Measurements from ENCODE around the gene MSMB.

Gene MSMB

DNA sequence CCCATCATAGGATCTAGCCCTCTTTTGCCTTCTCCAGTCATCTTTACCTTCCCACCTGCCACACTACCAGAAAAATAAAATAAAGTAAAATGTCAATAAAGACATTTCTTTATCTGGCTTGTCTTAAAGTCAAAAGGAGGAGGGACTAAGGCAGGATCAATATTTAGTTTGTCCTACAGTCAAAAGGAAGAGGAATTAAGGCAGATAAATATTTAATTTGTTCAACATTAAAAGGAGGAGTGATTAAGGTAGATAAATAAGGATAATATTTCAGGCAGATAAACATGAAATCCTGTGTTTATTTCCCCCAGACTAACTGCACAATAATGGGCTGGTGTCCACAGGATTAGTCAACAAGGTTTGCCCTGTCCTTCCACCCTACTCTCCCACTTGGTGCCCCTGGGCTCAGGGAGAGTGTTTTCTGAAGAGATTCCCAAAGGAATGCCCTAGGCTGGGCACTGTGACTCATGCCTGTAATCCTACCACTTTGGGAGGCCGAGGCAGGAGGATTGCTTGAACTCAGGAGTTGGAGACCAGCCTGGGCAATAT is 18.3 kb upstream of the MSMB start (continued):
- TF ChIP-seq ZBTB1 (tag by site-specific recombination; IDR thresholded peaks at IDR 0.05) = no peak
- TF ChIP-seq, protein P1, sequence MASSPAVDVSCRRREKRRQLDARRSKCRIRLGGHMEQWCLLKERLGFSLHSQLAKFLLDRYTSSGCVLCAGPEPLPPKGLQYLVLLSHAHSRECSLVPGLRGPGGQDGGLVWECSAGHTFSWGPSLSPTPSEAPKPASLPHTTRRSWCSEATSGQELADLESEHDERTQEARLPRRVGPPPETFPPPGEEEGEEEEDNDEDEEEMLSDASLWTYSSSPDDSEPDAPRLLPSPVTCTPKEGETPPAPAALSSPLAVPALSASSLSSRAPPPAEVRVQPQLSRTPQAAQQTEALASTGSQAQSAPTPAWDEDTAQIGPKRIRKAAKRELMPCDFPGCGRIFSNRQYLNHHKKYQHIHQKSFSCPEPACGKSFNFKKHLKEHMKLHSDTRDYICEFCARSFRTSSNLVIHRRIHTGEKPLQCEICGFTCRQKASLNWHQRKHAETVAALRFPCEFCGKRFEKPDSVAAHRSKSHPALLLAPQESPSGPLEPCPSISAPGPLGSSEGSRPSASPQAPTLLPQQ (tag by site-specific recombination; IDR thresholded peaks at IDR 0.05) = no peak
- TF ChIP-seq, protein P2, sequence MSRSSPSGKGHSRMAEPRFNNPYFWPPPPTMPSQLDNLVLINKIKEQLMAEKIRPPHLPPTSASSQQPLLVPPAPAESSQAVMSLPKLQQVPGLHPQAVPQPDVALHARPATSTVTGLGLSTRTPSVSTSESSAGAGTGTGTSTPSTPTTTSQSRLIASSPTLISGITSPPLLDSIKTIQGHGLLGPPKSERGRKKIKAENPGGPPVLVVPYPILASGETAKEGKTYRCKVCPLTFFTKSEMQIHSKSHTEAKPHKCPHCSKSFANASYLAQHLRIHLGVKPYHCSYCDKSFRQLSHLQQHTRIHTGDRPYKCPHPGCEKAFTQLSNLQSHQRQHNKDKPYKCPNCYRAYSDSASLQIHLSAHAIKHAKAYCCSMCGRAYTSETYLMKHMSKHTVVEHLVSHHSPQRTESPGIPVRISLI (tag by site-specific recombination; IDR thresholded peaks at IDR 0.05) = no peak
- TF ChIP-seq ZBTB8A (tag by site-specific recombination; IDR thresholded peaks at IDR 0.05) = no peak
- TF ChIP-seq, protein P3, sequence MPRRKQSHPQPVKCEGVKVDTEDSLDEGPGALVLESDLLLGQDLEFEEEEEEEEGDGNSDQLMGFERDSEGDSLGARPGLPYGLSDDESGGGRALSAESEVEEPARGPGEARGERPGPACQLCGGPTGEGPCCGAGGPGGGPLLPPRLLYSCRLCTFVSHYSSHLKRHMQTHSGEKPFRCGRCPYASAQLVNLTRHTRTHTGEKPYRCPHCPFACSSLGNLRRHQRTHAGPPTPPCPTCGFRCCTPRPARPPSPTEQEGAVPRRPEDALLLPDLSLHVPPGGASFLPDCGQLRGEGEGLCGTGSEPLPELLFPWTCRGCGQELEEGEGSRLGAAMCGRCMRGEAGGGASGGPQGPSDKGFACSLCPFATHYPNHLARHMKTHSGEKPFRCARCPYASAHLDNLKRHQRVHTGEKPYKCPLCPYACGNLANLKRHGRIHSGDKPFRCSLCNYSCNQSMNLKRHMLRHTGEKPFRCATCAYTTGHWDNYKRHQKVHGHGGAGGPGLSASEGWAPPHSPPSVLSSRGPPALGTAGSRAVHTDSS (tag by site-specific recombination; IDR thresholded peaks at IDR 0.05) = no peak
- no peak for TF ChIP-seq ZNF2 (tag by site-specific recombination; IDR thresholded peaks at IDR 0.05)
- TF ChIP-seq, protein P4, sequence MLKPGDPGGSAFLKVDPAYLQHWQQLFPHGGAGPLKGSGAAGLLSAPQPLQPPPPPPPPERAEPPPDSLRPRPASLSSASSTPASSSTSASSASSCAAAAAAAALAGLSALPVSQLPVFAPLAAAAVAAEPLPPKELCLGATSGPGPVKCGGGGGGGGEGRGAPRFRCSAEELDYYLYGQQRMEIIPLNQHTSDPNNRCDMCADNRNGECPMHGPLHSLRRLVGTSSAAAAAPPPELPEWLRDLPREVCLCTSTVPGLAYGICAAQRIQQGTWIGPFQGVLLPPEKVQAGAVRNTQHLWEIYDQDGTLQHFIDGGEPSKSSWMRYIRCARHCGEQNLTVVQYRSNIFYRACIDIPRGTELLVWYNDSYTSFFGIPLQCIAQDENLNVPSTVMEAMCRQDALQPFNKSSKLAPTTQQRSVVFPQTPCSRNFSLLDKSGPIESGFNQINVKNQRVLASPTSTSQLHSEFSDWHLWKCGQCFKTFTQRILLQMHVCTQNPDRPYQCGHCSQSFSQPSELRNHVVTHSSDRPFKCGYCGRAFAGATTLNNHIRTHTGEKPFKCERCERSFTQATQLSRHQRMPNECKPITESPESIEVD (tag by site-specific recombination; IDR thresholded peaks at IDR 0.05) = no peak

DNA sequence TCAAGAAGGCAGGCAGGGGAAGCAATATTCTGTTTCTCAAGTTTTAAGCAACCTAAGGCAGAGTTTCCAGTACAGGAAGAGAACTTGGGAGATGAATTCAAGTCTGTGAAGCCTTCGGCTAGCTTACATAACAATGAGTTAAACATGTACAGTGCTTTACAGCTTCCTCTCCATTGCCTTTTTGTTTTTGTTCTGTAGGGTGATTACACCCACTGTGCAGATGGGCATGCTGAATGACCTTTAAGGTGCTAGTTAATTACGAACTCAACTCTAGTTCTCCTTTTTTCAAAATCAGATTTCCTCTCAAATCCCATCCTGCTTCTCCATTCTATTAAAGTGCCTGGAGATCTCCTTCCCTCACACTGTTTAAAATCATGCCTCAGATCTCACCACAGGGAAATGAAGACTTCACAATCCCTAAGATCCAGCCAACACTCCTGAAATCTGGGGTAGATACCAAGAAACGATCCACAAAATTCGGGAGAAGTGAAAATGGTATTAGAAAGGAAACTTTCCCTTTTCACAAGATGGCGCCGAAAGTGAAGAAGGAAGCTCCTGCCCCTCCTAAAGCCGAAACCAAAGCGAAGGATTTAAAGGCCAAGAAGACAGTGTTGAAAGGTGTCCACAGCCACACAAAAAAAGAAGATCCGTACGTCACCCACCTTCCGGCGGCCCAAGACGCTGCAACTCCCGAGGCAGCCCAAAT is 16.8 kb upstream of the MSMB start:
- no peak for TF ChIP-seq ZNF529 (tag by site-specific recombination; IDR thresholded peaks at IDR 0.05; ENCODE audit: insufficient replicate concordance)
- TF ChIP-seq, protein P5, sequence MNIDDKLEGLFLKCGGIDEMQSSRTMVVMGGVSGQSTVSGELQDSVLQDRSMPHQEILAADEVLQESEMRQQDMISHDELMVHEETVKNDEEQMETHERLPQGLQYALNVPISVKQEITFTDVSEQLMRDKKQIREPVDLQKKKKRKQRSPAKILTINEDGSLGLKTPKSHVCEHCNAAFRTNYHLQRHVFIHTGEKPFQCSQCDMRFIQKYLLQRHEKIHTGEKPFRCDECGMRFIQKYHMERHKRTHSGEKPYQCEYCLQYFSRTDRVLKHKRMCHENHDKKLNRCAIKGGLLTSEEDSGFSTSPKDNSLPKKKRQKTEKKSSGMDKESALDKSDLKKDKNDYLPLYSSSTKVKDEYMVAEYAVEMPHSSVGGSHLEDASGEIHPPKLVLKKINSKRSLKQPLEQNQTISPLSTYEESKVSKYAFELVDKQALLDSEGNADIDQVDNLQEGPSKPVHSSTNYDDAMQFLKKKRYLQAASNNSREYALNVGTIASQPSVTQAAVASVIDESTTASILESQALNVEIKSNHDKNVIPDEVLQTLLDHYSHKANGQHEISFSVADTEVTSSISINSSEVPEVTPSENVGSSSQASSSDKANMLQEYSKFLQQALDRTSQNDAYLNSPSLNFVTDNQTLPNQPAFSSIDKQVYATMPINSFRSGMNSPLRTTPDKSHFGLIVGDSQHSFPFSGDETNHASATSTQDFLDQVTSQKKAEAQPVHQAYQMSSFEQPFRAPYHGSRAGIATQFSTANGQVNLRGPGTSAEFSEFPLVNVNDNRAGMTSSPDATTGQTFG (tag by site-specific recombination; IDR thresholded peaks at IDR 0.05; ENCODE audit: borderline replicate concordance) = no peak
- TF ChIP-seq ZNF354C (tag by site-specific recombination; IDR thresholded peaks at IDR 0.05; ENCODE audit: borderline replicate concordance, low read depth) = no peak
- peak; percentile 75 for TF ChIP-seq PRDM1 (tag by site-specific recombination; IDR thresholded peaks at IDR 0.05)
- TF ChIP-seq ZBTB7A (tag by site-specific recombination; IDR thresholded peaks at IDR 0.05; ENCODE audit: low read depth) = no peak
- TF ChIP-seq, protein P6, sequence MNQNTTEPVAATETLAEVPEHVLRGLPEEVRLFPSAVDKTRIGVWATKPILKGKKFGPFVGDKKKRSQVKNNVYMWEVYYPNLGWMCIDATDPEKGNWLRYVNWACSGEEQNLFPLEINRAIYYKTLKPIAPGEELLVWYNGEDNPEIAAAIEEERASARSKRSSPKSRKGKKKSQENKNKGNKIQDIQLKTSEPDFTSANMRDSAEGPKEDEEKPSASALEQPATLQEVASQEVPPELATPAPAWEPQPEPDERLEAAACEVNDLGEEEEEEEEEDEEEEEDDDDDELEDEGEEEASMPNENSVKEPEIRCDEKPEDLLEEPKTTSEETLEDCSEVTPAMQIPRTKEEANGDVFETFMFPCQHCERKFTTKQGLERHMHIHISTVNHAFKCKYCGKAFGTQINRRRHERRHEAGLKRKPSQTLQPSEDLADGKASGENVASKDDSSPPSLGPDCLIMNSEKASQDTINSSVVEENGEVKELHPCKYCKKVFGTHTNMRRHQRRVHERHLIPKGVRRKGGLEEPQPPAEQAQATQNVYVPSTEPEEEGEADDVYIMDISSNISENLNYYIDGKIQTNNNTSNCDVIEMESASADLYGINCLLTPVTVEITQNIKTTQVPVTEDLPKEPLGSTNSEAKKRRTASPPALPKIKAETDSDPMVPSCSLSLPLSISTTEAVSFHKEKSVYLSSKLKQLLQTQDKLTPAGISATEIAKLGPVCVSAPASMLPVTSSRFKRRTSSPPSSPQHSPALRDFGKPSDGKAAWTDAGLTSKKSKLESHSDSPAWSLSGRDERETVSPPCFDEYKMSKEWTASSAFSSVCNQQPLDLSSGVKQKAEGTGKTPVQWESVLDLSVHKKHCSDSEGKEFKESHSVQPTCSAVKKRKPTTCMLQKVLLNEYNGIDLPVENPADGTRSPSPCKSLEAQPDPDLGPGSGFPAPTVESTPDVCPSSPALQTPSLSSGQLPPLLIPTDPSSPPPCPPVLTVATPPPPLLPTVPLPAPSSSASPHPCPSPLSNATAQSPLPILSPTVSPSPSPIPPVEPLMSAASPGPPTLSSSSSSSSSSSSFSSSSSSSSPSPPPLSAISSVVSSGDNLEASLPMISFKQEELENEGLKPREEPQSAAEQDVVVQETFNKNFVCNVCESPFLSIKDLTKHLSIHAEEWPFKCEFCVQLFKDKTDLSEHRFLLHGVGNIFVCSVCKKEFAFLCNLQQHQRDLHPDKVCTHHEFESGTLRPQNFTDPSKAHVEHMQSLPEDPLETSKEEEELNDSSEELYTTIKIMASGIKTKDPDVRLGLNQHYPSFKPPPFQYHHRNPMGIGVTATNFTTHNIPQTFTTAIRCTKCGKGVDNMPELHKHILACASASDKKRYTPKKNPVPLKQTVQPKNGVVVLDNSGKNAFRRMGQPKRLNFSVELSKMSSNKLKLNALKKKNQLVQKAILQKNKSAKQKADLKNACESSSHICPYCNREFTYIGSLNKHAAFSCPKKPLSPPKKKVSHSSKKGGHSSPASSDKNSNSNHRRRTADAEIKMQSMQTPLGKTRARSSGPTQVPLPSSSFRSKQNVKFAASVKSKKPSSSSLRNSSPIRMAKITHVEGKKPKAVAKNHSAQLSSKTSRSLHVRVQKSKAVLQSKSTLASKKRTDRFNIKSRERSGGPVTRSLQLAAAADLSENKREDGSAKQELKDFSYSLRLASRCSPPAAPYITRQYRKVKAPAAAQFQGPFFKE (tag by site-specific recombination; IDR thresholded peaks at IDR 0.05; ENCODE audit: borderline replicate concordance) = no peak
- no peak overlapping the region for H3K27ac ChIP-seq (ENCODE audit: extremely low read depth, low read depth, low read length)
- no peak overlapping the region for H3K4me3 ChIP-seq (ENCODE audit: low read depth, low read length)
- no peaks in the 10 kb centered on the region for H3K4me1 ChIP-seq (ENCODE audit: control insufficient read depth, insufficient read depth, low read length)
- H3K36me3 ChIP-seq (ENCODE audit: control insufficient read depth in 2 of 2, insufficient read depth in 1 of 2, low read length in 2 of 2) = no peaks in the 10 kb centered on the region
- POLR2A ChIA-PET = no interaction called here
- CTCF ChIA-PET = no interaction called here
- no peaks in the 10 kb centered on the region for H3K9me3 ChIP-seq (ENCODE audit: control insufficient read depth, insufficient read depth, low read depth, low read length)
